Left ventricle myocardium inferior (tissue), 1 donor: ENCODE data around the gene CSAD. TPM values are rescaled to one million over a fixed set of nuclear protein-coding genes. Genes with fewer than 3 reads are reported as not detected.

Experiments
- DNase-seq: peaks from one replicate; pipeline ENCODE4 v3.0.0-alpha.2; 2020
- H3K27ac ChIP-seq: fragments of 200-600 bp; replicated peaks from 2 replicates; pipeline ENCODE4 v1.8.0; 2021
- H3K27me3 ChIP-seq: fragments of 200-600 bp; 2 replicates; pipeline ENCODE4 v1.8.0; 2021; ENCODE audit warnings: low read depth
- H3K36me3 ChIP-seq: fragments of 200-600 bp; 2 replicates; pipeline ENCODE4 v1.8.0; 2021
- H3K4me1 ChIP-seq: fragments of 200-600 bp; 2 replicates; pipeline ENCODE4 v1.8.0; 2021
- H3K4me3 ChIP-seq: fragments of 200-600 bp; 2 replicates; pipeline ENCODE4 v1.8.0; 2021; ENCODE audit warnings: mild to moderate bottlenecking, moderate library complexity
- H3K9me3 ChIP-seq: fragments of 200-600 bp; replicated peaks from 2 replicates; pipeline ENCODE4 v1.8.0; 2021
- CTCF ChIP-seq: fragments of 200-600 bp; IDR thresholded peaks from 2 replicates; pipeline ENCODE4 v1.8.0; 2021; ENCODE audit warnings: antibody characterized with exemption, mild to moderate bottlenecking, borderline replicate concordance
- intact Hi-C: fragments of 100-400 bp; cut with micrococcal nuclease; formaldehyde crosslinking; loops from one replicate; pipeline ENCODE4 v1.11.0; 2022
- total RNA-seq: library from RNA; stranded (reverse); fragmentation: NEBNext Ultra II Directional; extraction: Animal tissue kit (Norgen Biotek cat#: 25700); gene quantifications from one replicate; pipeline ENCODE4 v1.2.1, GENCODE V29; 2021
- donor health status: DM: no; HTN: yes; CAD: no; lungs with severe emphysema.

CSAD gene
- total RNA-seq, 1 donor from 2014 or later, result 12.2 TPM

GRCh38 chr12:53161119-53161911 lies 19.4 kb downstream of the CSAD start:
- Histone ChIP-seq H3K9me3 (no peaks in the 10 kb centered on the region), H3K4me1 (no peaks in the 10 kb centered on the region), H3K36me3 (peaks cover 12% of the 10 kb centered on the region), H3K27ac (no peak overlapping the region), H3K4me3 (no peak overlapping the region), H3K27me3 (no peaks in the 10 kb centered on the region)
- TF ChIP-seq CTCF, result no peak
- DNase-seq, result no peak
- intact Hi-C loops, result loop anchor here (5.0 kb wide), 1 partner anchor 36 kb away; no protein-coding TSS in a partner anchor

GRCh38 chr12:53160673-53161072 lies 20.1 kb downstream of the CSAD start:
- Histone ChIP-seq H3K9me3 (no peaks in the 10 kb centered on the region), H3K27me3 (no peaks in the 10 kb centered on the region), H3K4me1 (peaks cover 3% of the 10 kb centered on the region), H3K36me3 (peaks cover 12% of the 10 kb centered on the region), H3K27ac (no peak overlapping the region), H3K4me3 (no peak overlapping the region)
- intact Hi-C loops, result loop anchor here (5.0 kb wide), 1 partner anchor 37 kb away; no protein-coding TSS in a partner anchor
- TF ChIP-seq CTCF, result no peak
- no peak for DNase-seq

- DNase-seq, result no peak
- Histone ChIP-seq H3K36me3 (peaks cover 12% of the 10 kb centered on the region), H3K9me3 (no peaks in the 10 kb centered on the region), H3K27me3 (no peaks in the 10 kb centered on the region), H3K4me1 (peaks cover 6% of the 10 kb centered on the region), H3K27ac (no peak overlapping the region), H3K4me3 (no peak overlapping the region)
- intact Hi-C loops, result loop anchor here (5.0 kb wide), 1 partner anchor 37 kb away; no protein-coding TSS in a partner anchor
- no peak for TF ChIP-seq CTCF
These were observed 20.7 kb downstream of the CSAD start for GRCh38 chr12:53160000-53160399.

- peak; percentile 96 for TF ChIP-seq CTCF
- Histone ChIP-seq H3K4me1 (peaks cover 6% of the 10 kb centered on the region), H3K27ac (no peak overlapping the region), H3K27me3 (no peaks in the 10 kb centered on the region), H3K9me3 (no peaks in the 10 kb centered on the region), H3K4me3 (no peak overlapping the region), H3K36me3 (peaks cover 11% of the 10 kb centered on the region)
- peak; percentile 81 for DNase-seq
- intact Hi-C loops, result no loop called here
These were observed 21.4 kb downstream of the CSAD start for GRCh38 chr12:53159195-53159839.

- DNase-seq, result no peak
- intact Hi-C loops, result no loop called here
These were observed 28.3 kb downstream of the CSAD start for GRCh38 chr12:53152390-53152789.

More at GRCh38 chr12:53152390-53152789, 28.3 kb downstream of the CSAD start:
- no peak overlapping the region for H3K4me3 ChIP-seq
- no peak overlapping the region for H3K27ac ChIP-seq
- H3K9me3 ChIP-seq, result no peaks in the 10 kb centered on the region
- peaks cover 3% of the 10 kb centered on the region for H3K36me3 ChIP-seq
- TF ChIP-seq CTCF, result no peak
- H3K27me3 ChIP-seq, result no peaks in the 10 kb centered on the region
- peaks cover 6% of the 10 kb centered on the region for H3K4me1 ChIP-seq
